BLaER1 (cell line): ENCODE data around the gene PALM.
"Not testable (repeated sequence)": the region's sequence is repeated elsewhere in the genome, so short reads cannot be mapped to it uniquely, and the experiment has no call there.

Experiments
- H3K27ac ChIP-seq: shearing (Covaris generic); formaldehyde crosslinking; 2 replicates; pipeline ENCODE4 v1.8.1; 2022
- H3K27me3 ChIP-seq: shearing (Covaris generic); formaldehyde crosslinking; 2 replicates; pipeline ENCODE4 v1.8.1; 2022
- H3K36me3 ChIP-seq: shearing (Covaris generic); formaldehyde crosslinking; 2 replicates; pipeline ENCODE4 v1.8.1; 2022
- H3K4me1 ChIP-seq: shearing (Covaris generic); formaldehyde crosslinking; 2 replicates; pipeline ENCODE4 v1.8.1; 2022
- H3K4me2 ChIP-seq: shearing (Covaris generic); formaldehyde crosslinking; 2 replicates; pipeline ENCODE4 v1.8.1; 2022
- H3K4me3 ChIP-seq: shearing (Covaris generic); formaldehyde crosslinking; 2 replicates; pipeline ENCODE4 v1.8.1; 2022
- H3K9ac ChIP-seq: shearing (Covaris generic); formaldehyde crosslinking; 2 replicates; pipeline ENCODE4 v1.8.1; 2022
- H3K9me3 ChIP-seq: shearing (Covaris generic); formaldehyde crosslinking; 2 replicates; pipeline ENCODE4 v1.8.1; 2022
- H4K20me1 ChIP-seq: shearing (Covaris generic); formaldehyde crosslinking; 2 replicates; pipeline ENCODE4 v1.8.1; 2022
- Cebpa-rat ChIP-seq: shearing (Covaris generic); IDR thresholded peaks from 2 replicates; pipeline ENCODE4 v1.8.1; 2022

The PALM gene

DNA sequence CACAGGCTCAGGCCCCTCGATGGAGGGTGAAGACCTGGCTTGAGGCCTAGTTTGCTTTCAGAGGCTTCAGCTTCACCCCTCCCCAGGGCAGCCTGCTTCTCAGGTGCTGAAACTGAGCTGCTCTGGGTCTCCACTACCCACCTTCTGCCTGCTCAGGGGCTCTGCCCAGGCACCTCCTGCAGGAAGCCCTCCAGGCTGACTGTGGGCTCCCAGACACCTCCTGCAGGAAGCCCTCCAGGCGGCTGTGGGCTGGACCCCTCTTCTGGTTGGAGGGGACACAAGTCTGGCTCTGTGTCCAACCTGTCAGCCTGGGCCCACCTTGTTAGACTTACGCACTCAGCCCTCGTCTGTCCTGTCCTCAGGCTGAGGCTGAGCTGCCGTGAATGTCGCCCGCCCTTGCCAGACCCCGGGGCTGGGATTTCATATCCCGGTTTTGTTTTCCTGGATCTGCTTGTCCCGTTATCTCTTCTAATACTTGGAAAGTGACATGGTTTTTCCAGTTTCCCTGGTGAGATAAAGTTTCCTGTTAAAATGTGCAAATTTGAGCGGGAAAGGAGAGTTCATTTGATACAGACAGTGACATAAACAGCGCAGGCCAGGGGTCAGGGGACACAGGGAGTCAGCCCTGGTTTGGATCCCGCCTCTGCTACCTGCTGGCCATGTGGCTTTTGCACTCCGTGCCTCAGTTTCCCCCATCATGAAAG lies 21.4 kb downstream of the PALM start:
- no peak overlapping the region for H3K27ac ChIP-seq
- peaks cover 50% of the 10 kb centered on the region for H3K36me3 ChIP-seq
- H3K4me3 ChIP-seq, result no peak overlapping the region
- H3K27me3 ChIP-seq, result no peaks in the 10 kb centered on the region
- H3K4me1 ChIP-seq, result peaks cover 98% of the 10 kb centered on the region
- no peak overlapping the region for H3K9ac ChIP-seq
- no peak for TF ChIP-seq Cebpa-rat
- no peaks in the 10 kb centered on the region for H3K9me3 ChIP-seq
- peaks cover 24% of the 10 kb centered on the region; the same call in 1 of the 2 replicates for H4K20me1 ChIP-seq
- peak overlapping the region; percentile 92 for H3K4me2 ChIP-seq

DNA sequence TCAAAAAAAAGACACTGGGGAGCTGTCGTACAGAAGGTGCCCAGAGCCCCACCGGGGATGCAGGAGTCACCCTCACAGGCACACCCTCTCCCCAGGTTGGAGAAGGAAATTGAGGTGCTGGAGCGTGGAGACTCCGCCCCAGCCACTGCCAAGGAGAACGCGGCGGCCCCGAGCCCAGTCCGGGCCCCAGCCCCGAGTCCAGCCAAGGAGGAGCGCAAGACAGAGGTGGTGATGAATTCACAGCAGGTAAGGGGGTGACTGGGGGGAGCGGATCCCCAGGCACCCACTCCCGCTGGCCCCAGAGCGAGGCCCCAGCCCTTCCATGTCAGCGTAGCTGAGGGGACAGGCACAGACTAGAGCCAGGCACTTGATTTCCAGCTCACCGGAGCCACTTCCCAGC lies 22.3 kb downstream of the PALM start:
- Histone ChIP-seq H4K20me1 (peaks cover 17% of the 10 kb centered on the region; the same call in 1 of the 2 replicates), H3K4me3 (no peak overlapping the region), H3K4me1 (peaks cover 91% of the 10 kb centered on the region), H3K9me3 (no peaks in the 10 kb centered on the region), H3K27ac (no peak overlapping the region), H3K36me3 (peaks cover 50% of the 10 kb centered on the region), H3K9ac (no peak overlapping the region), H3K4me2 (0 out of 2 replicates have a peak overlapping the region, but pooled peaks have one; percentile 46), H3K27me3 (no peaks in the 10 kb centered on the region)
- no peak for TF ChIP-seq Cebpa-rat

DNA sequence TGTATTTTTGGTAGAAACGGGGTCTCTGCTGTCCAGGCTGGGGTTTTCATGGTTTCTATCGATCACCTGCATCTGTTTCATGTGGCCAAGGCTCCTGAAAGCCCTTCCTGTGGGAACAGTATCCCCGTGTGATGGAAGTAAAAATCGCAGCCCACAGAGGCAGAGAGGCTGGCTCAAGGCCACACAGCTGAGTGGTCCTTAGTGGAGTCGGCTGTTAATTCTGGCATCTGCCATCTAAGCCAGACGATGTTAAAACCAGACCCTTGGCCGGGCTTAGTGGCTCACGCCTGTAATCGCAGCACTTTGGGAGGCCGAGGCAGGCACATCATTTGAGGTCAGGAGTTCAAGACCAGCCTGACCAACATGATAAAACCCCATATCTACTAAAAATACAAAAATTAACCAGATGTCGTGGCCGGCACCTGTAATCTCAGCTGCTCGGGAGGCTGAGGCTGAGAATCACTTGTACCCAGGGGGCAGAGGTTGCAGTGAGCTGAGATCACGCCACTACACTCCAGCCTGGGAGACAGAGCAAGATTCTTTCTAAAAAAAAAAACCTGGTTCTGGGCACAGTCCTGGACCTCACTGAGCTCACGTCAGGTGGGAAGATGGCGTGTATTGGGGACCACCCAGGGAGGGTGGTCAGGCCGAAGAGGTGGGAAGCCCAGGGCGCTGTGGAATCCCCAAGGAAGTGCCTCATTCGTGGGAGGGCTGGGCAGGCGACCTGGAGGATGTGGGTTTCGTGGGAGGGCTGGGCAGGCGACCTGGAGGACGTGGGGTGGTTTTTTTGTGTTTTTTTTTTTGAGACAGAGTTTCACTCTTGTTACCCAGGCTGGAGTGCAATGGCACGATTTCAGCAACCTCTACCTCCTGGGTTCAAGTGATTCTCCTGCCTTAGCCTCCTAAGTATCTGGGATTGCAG lies 23.7 kb downstream of the PALM start:
- peaks cover 57% of the 10 kb centered on the region for H3K36me3 ChIP-seq
- H3K4me2 ChIP-seq, result peak overlapping the region; percentile 46
- no peaks in the 10 kb centered on the region for H3K9me3 ChIP-seq
- H3K4me3 ChIP-seq, result no peak overlapping the region
- peak overlapping the region; percentile 23 for H3K27ac ChIP-seq
- peaks cover 22% of the 10 kb centered on the region for H4K20me1 ChIP-seq
- peaks cover 79% of the 10 kb centered on the region for H3K4me1 ChIP-seq
- H3K27me3 ChIP-seq, result no peaks in the 10 kb centered on the region
- no peak overlapping the region for H3K9ac ChIP-seq
- no peak for TF ChIP-seq Cebpa-rat

DNA sequence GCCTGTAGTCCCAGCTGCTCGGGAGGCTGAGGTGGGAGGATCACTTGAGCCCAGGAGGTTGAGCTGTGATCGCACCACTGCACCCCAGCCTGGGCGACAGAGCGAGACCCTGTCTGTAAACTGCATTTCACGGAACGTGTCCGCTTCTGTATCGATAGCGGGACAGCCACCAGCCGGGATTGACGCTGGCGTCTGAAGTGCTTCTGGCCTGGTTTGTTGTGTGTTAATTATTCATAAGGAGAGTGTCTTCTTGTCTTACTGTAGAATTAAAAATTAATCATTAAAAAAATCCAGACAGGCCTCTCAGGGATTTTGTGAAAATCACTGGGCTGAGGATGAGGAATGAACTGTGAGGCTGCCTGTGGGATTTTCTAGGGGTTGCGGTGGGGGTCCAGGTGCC lies 26.0 kb downstream of the PALM start:
- Histone ChIP-seq H3K4me3 (no peak overlapping the region), H3K36me3 (peaks cover 68% of the 10 kb centered on the region), H3K27me3 (no peaks in the 10 kb centered on the region), H3K27ac (no peak overlapping the region), H4K20me1 (peaks cover 32% of the 10 kb centered on the region), H3K9ac (no peak overlapping the region), H3K9me3 (no peaks in the 10 kb centered on the region), H3K4me2 (peak overlapping the region; percentile 19), H3K4me1 (peaks cover 56% of the 10 kb centered on the region)
- TF ChIP-seq Cebpa-rat, result no peak

DNA sequence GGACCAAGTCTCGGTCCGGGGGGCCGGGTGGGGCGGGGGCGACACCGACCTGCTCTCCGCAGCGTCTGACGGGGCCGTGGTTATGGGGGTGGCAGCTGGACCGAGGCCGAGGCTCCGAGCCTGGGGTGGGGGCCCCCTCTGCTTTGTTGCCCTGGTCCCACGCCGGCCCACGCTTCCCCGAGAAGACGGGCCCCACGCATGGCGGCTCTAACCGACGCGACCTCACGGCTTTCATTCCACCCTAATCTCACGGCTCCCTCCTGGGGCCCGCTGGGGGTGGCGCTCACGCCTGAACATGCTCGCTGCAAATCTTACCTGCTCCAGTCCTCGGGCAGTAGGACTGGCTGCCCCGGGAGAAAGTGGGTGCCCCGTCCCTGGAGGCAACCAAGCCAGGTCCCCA lies 27.4 kb downstream of the PALM start:
- Histone ChIP-seq H3K4me2 (no peak overlapping the region), H3K4me3 (no peak overlapping the region), H3K4me1 (peaks cover 42% of the 10 kb centered on the region), H3K27me3 (no peaks in the 10 kb centered on the region), H3K9me3 (no peaks in the 10 kb centered on the region), H4K20me1 (peaks cover 23% of the 10 kb centered on the region), H3K27ac (no peak overlapping the region), H3K36me3 (peaks cover 65% of the 10 kb centered on the region), H3K9ac (no peak overlapping the region)
- TF ChIP-seq Cebpa-rat, result no peak

DNA sequence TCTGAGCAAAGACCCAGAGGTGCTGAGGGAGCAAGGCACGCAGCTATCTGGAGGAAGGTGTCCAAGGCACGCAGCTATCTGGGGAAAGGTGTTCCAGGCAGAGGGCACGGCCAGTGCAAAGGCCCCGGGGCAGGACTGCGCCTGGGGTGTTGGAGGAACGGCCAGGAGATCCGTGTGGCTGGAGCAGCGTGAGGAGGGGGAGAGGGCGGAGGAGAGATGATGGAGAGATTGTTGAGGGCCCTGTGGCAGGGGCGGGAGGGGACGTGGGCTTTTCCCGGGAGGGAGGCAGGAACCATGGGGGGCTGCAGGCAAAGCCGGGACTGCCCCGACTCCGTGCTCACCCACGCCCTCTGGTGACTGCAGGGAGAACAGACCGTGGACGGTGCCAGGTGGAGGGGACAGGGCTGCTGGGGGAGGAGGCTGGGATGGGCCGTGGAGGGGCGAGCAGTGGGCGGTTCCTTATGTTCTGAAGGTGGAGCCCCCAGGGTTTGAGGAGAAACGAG lies 28.9 kb downstream of the PALM start:
- Histone ChIP-seq H3K9me3 (peaks cover 3% of the 10 kb centered on the region; the same call in 1 of the 2 replicates), H3K27me3 (no peaks in the 10 kb centered on the region), H4K20me1 (peaks cover 23% of the 10 kb centered on the region), H3K9ac (no peak overlapping the region), H3K4me3 (no peak overlapping the region), H3K4me1 (peaks cover 27% of the 10 kb centered on the region), H3K27ac (no peak overlapping the region), H3K4me2 (no peak overlapping the region), H3K36me3 (peaks cover 61% of the 10 kb centered on the region)
- TF ChIP-seq Cebpa-rat, result no peak

DNA sequence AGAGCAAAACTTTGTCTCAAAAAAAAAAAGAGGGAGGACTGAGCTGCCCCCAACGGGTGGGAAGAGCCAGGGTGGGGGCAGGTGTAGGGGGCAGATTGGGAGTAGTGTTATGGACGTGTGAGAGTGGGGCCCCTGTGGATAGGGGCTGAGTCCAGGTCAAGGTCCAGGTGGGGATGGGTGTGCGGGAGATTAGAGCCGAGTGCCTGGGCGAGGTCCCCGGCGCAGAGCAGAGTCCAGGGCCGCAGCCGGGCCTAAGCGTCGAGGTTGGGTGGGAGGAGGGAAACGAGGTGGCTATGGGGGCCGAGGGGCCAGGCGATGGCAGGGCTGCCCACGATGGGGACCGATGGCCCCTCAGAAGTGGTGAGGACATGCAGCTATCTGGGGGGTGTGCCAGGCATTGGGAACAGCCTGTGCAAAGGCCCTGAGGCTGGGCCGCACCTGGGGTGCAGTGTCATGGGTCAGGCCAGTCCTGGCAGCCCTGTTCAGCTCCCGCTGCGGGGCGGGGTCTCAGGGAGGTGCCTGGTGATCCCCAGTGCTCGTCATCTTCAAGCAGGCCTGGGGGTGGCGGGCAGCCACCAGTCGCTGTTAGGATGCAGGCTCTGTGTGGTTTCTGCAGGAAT lies 29.9 kb downstream of the PALM start:
- no peak for TF ChIP-seq Cebpa-rat
- H3K9me3 ChIP-seq, result peaks cover 12% of the 10 kb centered on the region
- H3K4me2 ChIP-seq, result no peak overlapping the region
- H3K36me3 ChIP-seq, result peaks cover 61% of the 10 kb centered on the region
- no peak overlapping the region for H3K4me3 ChIP-seq
- no peak overlapping the region for H3K27ac ChIP-seq
- peaks cover 25% of the 10 kb centered on the region for H3K4me1 ChIP-seq
- H4K20me1 ChIP-seq, result peaks cover 20% of the 10 kb centered on the region
- H3K27me3 ChIP-seq, result no peaks in the 10 kb centered on the region
- H3K9ac ChIP-seq, result no peak overlapping the region

DNA sequence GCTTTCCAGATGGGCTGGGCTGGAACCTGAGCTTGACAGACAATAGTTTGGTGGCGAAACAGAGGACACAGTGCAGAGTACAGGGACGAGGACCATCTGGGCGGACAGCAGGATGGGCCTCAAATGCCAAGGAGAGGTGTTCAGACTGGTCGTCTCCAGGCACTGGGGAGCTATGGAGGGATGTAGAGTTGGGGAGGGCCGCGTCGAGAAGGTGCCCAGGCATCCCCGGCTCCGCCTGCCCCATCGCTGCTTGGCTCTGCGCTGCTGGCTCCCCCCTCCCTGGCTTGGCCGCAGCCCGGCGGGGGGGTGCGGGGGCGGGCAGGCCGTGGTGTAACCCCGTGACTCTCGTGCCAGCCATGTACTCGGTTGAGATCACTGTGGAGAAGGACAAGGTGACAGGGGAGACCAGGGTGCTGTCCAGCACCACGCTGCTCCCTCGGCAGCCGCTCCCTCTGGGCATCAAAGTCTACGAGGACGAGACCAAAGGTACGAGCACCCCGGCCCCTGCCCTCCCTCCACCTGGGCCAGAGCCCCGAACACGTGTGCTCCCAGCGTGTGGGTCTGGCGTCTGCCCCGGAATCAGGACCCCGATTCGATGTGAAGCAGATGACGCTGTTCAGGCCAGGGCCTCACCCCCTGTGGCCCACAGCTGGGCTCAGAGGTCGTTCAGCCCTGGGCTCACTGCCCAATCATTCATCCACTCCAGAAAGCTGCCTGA lies 31.4 kb downstream of the PALM start:
- no peak for TF ChIP-seq Cebpa-rat
- Histone ChIP-seq H3K27ac (no peak overlapping the region), H3K36me3 (peaks cover 69% of the 10 kb centered on the region), H3K9me3 (peaks cover 27% of the 10 kb centered on the region), H3K4me1 (peaks cover 10% of the 10 kb centered on the region), H3K4me3 (no peak overlapping the region), H3K27me3 (no peaks in the 10 kb centered on the region), H4K20me1 (peaks cover 16% of the 10 kb centered on the region), H3K9ac (no peak overlapping the region), H3K4me2 (no peak overlapping the region)

DNA sequence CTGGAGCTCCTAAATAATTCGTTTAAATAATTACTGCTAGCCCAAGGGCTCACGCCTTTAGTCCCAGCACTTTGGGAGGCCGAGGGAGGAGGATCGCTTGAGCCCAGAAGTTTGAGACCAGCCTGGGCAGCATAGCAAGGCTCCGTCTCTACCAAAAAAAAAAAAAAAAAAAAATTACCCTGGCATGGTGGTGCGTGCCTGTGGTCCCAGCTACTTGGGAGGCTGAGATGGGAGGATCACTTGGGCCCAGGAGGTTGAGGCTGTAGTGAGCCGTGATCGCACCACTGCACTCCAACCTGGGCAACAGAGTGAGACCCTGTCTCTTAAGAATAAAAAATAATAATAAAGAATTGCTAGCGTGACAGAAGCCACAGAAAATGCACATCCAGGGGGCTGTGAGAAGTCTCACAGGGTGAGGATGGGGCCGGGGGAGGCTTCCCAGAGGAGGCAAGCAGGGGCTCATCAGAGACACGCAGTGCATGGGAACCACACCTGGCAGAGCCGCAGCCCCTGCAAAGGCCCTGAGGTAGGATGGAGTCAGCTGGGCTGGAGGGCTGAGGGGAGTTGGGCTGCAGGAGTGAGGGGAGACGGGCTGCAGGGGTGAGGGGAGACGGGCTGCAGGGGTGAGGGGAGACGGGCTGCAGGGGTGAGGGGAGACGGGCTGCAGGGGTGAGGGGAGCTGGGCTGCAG lies 32.2 kb downstream of the PALM start:
- not testable (repeated sequence) for H3K27me3 ChIP-seq, H3K9ac ChIP-seq

More for the DNA sequence above, 32.2 kb downstream of the PALM start:
- not testable (repeated sequence) for H3K4me3 ChIP-seq, H3K27ac ChIP-seq, H3K4me2 ChIP-seq, H3K4me1 ChIP-seq
- Histone ChIP-seq H3K36me3 (peaks cover 71% of the 10 kb centered on the region), H4K20me1 (peaks cover 16% of the 10 kb centered on the region), H3K9me3 (peaks cover 34% of the 10 kb centered on the region)
